ENCODE results near the gene MTSS2.

- no peak for TF ChIP-seq EP300 (IDR thresholded peaks at IDR 0.05)
- TF ChIP-seq POLR2AphosphoS5 (IDR thresholded peaks at IDR 0.05) = no peak
- TF ChIP-seq CTCF (IDR thresholded peaks at IDR 0.05) = no peak
- no peak for TF ChIP-seq POLR2A (IDR thresholded peaks at IDR 0.05)
These were observed 30.1 kb upstream of the MTSS2 start for GRCh38 chr16:70715860-70716357.

All from stomach (tissue), 4 donors.